GM06990 (cell line): Measurements from ENCODE around the gene LRBA.

ENCODE experiments used
- DNase-seq: peaks from one replicate; pipeline ENCODE4 v3.0.0-alpha.2; 2011; ENCODE audit not compliant: insufficient read length; ENCODE audit errors: extremely low read depth
- H3K27me3 ChIP-seq: replicated peaks from 2 replicates; pipeline ENCODE4 v1.6.0; 2011; ENCODE audit warnings: low read length; ENCODE audit not compliant: control insufficient read depth, insufficient read depth
- H3K36me3 ChIP-seq: 2 replicates; pipeline ENCODE4 v1.5.1; 2011; ENCODE audit warnings: low read length; ENCODE audit not compliant: control insufficient read depth, insufficient read depth
- H3K4me3 ChIP-seq: replicated peaks from 2 replicates; pipeline ENCODE4 v1.5.1; 2011; ENCODE audit warnings: low read depth, mild to moderate bottlenecking, control low read depth, low read length
- TF ChIP-seq, protein P1 (sequence below): IDR thresholded peaks from 2 replicates; pipeline ENCODE4 v1.5.1; 2011; ENCODE audit warnings: low read length, control low read depth, mild to moderate bottlenecking, inconsistent platforms; ENCODE audit not compliant: insufficient read depth, poor library complexity, severe bottlenecking

Gene LRBA

DNA sequence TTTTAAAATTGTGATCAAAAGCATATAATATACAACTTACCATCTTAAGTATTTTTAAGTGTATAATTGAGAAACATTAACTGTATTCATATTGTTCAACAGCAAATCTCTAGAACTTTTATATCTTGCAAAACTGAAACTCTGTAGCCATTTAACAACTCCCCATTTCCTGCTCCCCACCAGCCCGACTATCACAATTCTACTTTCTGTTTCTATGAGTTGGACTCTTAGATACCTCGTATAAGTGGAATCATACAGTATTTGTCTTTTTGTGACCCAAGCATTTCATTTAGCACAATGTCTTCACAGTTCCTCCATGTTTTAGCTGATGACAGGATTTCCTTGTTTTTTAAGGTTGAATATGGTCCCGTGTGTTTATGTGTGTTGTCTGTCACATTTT is 106.0 kb downstream of the LRBA start:
- no peak overlapping the region for H3K4me3 ChIP-seq
- DNase-seq: no peak
- H3K36me3 ChIP-seq: peaks cover 2% of the 10 kb centered on the region
- TF ChIP-seq, protein P1, sequence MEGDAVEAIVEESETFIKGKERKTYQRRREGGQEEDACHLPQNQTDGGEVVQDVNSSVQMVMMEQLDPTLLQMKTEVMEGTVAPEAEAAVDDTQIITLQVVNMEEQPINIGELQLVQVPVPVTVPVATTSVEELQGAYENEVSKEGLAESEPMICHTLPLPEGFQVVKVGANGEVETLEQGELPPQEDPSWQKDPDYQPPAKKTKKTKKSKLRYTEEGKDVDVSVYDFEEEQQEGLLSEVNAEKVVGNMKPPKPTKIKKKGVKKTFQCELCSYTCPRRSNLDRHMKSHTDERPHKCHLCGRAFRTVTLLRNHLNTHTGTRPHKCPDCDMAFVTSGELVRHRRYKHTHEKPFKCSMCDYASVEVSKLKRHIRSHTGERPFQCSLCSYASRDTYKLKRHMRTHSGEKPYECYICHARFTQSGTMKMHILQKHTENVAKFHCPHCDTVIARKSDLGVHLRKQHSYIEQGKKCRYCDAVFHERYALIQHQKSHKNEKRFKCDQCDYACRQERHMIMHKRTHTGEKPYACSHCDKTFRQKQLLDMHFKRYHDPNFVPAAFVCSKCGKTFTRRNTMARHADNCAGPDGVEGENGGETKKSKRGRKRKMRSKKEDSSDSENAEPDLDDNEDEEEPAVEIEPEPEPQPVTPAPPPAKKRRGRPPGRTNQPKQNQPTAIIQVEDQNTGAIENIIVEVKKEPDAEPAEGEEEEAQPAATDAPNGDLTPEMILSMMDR: no peak
- no peaks in the 10 kb centered on the region for H3K27me3 ChIP-seq

DNA sequence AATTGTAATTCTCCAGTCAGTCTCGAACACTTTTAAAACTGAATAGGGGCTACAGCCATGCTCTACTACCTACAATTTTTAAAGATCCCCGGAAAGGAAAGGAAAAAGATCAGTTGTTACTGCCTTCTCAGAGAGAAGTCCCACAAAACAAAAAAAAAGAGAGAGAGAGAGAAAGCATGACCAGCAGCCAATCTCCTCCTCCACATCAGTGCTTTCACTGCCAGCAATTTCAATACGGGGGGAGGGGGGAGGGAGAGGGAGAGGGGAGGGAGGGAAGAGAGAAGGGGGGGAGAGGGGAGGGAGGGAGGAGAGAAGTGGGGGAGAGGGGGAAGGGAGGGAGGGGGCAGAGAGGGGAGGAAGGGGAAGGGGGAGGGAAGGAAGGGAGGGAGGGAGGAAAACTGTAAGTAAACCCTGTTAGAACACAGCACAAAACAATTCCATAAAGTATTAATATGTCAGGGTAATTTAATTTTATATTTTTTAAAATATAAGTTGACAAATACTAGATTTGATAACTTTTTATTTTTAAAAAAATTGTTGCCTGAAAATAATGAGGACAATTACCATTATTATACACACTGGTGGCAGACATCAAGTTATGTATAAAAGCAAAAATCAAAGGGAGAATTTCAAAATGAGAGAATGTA is 108.0 kb downstream of the LRBA start:
- H3K4me3 ChIP-seq: no peak overlapping the region
- peaks cover under 1% of the 10 kb centered on the region for H3K36me3 ChIP-seq
- TF ChIP-seq, protein P1: no peak

DNA sequence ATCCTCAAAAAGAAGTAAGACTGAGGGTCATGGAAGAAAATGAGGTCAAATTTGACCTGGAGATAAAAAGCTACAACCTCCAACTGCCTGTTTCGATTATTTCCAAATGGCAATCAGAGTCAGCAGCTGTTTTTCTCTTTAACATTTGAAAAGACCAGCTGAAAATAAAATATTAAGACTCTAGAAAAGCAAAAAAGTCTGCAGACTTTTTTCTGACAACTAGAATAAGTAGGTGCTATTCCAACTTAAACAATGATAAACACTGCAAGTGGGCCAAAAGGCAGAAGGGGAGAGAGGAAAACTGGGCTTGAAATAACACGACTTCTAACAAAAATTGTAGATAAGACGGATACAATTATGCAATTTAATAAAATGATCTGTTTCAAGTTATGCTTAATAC is 110.4 kb downstream of the LRBA start:
- Histone ChIP-seq H3K4me3 (no peak overlapping the region), H3K36me3 (no peaks in the 10 kb centered on the region; the same call in 1 of the 2 replicates), H3K27me3 (no peaks in the 10 kb centered on the region)
- TF ChIP-seq, protein P1: no peak
- DNase-seq: no peak

More for the DNA sequence above, 108.0 kb downstream of the LRBA start:
- DNase-seq: no peak
- no peaks in the 10 kb centered on the region for H3K27me3 ChIP-seq

DNA sequence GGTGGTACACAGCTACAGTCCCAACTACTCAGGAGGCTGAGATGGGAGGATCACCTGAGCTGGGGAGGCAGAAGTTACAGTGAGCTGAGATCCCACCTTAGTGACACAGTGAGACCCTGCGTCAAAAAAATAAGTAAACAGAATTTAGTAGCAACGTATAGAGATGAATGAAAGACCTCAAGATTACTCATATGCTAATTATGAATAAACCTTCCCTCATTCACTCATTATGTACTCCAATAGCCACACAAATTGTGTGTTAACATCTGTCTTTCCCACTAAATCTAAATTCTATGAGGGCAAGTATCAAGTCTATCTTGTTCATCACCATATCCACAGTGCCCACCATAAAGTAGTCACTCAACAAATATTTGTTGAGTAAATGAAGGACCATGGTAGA is 111.5 kb downstream of the LRBA start:
- Histone ChIP-seq H3K36me3 (no peaks in the 10 kb centered on the region; the same call in 1 of the 2 replicates), H3K4me3 (no peak overlapping the region), H3K27me3 (no peaks in the 10 kb centered on the region)
- no peak for DNase-seq
- TF ChIP-seq, protein P1: no peak

DNA sequence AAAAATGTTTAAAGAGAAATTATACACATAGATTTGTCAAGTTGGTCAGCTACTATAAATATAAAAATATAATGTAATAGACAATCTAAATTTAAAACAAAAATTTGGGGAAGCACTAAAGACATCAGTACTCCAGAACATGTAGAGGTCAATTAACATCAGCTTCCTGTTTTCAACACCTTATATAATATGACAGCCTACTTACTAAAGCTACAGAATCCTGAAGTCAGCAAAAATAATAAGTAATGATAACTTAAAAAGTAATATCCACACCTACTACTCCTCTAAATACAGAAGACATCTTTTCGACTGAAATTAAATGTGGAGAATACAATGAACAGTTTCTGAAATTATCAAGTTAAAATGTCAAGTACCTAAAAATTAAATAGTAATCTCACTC is 118.6 kb downstream of the LRBA start:
- H3K27me3 ChIP-seq: no peaks in the 10 kb centered on the region
- no peak for DNase-seq
- TF ChIP-seq, protein P1: no peak
- peaks cover 1% of the 10 kb centered on the region; the same call in 1 of the 2 replicates for H3K36me3 ChIP-seq
- H3K4me3 ChIP-seq: no peak overlapping the region
